ENCODE results near the gene SERPINB7.

- TF ChIP-seq EP300 (IDR thresholded peaks at IDR 0.05) (no peak), NFE2L2 (conservative IDR thresholded peaks at IDR 0.05; ENCODE audit: low read length) (no peak), CEBPB (IDR thresholded peaks at IDR 0.05) (no peak), PBX3 (IDR thresholded peaks at IDR 0.05) (no peak), POLR2A (IDR thresholded peaks at IDR 0.05; ENCODE audit: low read length) (no peak), RAD21 (conservative IDR thresholded peaks at IDR 0.05 in 1 of 2, IDR thresholded peaks at IDR 0.05 in 1 of 2) (no peak), CTCF (IDR thresholded peaks at IDR 0.05) (no peak), ESRRA (IDR thresholded peaks at IDR 0.05; ENCODE audit: borderline replicate concordance, low read length) (no peak)
These were observed 20.4 kb downstream of the SERPINB7 start for GRCh38 chr18:63795606-63796005.

Data from A549 (cell line).